Right kidney (tissue), 1 donor: ENCODE measurements around the gene CABP2.
"Not testable (repeated sequence)": the region's sequence is repeated elsewhere in the genome, so short reads cannot be mapped to it uniquely, and the experiment has no call there.

Source experiments
- DNase-seq: peaks from one replicate; pipeline ENCODE4 v3.0.0-alpha.2; 2016

CABP2 gene

DNA sequence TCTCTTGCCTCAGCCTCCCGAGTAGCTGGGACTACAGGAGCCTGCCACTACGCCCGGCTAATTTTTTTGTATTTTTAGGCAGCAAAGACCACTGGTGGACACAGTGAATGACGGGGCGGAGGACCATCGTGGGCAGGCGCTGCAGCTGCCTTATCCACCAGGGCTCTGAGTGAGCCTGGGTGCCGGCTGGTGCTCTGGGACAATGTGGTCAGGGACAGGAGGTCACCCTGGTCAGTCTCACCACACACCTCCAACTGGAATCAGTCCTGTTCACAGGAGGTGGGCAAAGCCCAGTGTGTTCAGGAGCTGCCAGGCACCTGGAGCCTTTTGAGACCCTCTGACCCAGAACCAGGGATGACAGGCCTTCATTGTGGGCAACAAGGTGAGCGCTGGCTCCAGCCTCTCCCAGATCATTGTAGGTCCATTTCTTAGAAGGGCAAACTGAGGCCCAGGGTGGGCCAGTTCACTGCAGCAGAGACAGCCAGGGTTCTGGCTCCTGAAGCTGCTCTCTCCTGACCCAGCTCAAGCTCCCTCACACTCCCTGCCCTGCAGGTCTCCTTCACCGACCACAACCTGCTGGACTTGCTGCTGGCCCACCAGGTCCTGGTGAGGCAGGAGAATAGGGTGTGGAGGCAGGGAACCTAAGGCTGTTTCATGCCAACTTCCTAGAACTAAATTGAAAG lies 15.7 kb upstream of the CABP2 start:
- no peak for DNase-seq

DNA sequence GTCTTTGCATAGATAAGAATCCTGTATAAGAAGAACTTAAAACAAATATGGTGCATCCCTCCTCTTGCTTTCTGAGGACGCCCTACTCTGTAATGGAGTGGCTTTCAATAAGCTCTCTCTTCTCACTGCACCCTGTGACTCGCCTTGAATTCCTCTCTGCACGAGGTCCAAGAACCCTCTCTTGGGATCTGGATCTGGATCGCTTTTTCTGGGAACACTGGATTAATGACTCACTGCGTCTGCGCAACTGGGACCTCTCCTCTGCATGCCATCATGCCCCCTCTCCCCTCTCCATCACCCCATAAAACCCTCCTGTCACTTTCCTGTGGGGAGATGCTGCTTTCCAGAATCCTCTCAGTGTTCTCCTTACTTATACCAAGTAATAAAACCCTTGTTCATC lies 15.1 kb upstream of the CABP2 start:
- DNase-seq: no peak

DNA sequence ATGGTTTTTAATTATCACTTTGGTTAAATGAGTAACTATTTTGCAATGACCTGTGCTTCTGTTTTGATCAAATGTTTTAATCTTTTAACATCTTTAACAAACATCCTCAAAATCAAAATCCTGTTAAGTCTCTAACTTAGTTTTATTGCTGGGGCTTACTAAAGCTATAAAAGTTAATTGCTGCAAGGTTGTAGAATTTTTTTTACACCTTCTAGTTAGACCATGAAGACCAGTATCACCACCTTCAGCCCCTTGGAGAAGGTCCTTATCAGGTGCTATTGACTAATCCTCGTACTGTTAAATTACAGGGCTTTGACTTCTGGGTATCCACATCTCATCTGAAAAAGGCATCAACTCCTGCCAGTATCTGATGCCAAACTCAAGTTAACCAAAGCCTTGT lies 12.3 kb upstream of the CABP2 start:
- DNase-seq: no peak

DNA sequence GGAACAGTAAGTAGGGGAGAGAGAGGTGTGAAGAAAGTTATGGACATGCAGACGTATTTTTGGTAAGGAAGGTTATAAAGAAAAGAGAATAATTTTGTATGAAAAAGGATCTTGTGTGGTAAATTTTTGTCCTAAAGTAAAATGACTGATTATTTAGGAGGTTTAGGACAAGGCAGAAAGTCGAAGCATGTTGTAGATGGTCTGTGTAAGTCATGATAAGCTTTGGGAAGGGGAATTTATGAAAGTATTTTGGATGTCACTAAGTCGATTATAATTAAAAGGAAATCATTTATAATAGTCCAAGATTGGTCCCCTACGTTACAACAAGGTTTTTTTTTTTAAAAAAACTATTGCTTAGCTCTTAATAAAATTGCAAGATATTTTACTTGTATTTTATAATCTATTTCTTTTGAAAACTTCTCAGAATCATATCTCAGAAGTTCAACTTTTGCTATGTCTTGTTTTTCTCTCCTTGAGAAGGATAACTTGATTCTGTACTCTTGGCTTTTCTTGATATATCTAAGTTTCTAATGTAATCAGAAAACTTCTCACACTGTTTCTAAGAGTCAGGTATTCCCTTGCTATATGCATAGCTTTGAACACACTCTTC lies 10.9 kb upstream of the CABP2 start:
- no peak for DNase-seq

DNA sequence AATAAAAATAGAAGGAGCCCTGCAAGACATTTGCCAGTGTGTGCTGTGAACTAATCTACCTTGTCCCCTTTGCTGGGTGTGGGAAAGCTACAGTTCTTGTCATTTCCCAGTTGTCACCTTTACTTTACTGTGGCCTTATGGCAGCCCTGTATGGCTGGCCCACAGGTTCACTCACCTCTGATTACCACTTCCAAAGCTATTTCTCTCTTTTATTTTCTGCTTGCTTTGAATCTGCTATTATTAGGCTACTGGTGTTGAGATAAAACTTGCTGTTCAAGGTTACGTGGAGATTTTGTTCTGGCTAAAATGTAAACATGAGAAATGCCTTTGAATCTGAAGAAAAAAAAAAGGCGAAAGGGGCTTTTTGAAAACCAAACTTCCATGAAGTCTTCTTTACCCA lies 9.6 kb upstream of the CABP2 start:
- DNase-seq: no peak

DNA sequence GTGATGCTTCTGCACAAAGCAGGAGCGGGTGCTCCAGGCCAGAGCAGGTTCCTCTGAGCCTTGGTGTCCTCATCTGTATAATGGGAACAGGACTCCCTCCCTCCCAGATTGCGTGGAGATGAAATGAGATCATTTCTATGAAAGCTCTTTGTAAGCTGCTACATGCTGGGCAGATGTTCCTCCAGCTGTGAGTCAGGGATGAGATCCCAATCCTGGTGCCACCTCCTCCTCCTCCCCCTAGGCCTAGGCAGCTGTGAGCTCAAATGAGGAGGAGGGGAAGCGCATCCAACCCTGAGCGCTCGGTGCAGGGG lies 7.0 kb upstream of the CABP2 start:
- no peak for DNase-seq

GRCh38 chr11:67528376-67528775 lies 5.1 kb upstream of the CABP2 start:
- DNase-seq: no peak

GRCh38 chr11:67525275-67525976 lies 2.2 kb upstream of the CABP2 start:
- DNase-seq: no peak

- DNase-seq: no peak
Measured at GRCh38 chr11:67524480-67524808, 1.2 kb upstream of the CABP2 start.

GRCh38 chr11:67523556-67524479 lies 572 bp upstream of the CABP2 start:
- no peak for DNase-seq

- no peak for DNase-seq
Measured at GRCh38 chr11:67522338-67522737, 908 bp downstream of the CABP2 start.

GRCh38 chr11:67521924-67522323 lies 1.3 kb downstream of the CABP2 start:
- DNase-seq: no peak

DNA sequence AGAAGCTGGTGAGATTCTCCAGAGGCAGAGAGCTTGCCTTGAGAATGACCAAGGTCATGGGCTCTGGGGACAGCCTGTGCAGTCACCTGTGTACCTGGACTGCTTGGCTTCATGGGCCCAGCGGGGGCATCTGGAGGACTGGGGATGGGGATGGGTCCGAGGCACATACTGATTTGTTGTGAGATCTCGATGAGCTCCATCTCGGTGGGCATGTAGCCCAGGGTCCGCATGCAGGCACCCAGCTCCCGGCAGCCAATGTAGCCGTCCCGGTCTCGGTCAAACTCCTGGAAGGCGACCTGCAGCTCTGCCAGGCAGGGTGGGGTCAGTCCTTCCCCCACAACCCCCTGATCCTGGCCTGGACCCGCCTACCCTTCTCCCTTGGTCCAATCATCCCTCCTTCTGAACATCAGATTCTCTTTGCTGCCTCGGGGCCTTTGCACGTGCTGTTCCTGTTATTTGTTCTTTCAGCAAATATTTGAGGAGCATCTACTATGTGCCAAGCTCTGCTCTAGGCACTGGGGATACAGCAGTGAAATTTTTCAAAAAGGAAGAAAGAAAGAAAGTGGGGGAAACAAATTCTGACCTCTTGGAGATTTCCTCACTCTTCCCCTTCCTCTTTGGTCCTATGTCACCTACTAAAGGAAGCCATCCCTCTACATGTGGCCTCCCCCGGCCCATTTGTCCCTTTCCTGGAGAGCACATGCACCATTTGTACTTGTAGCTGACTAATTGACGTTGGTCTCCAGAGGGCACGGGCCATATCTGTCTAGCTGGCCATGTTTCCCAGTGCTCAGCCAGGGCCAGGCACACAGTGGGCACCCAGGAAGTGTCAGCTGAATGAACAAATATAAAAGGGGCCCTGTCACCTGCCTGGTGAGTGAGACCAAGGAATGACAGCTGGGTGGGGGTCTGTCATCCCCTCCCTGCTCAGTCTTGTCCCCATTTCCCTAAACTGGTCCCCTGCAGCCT lies 2.1 kb downstream of the CABP2 start:
- DNase-seq: no peak

GRCh38 chr11:67519726-67520125 lies 3.5 kb downstream of the CABP2 start:
- no peak for DNase-seq

DNA sequence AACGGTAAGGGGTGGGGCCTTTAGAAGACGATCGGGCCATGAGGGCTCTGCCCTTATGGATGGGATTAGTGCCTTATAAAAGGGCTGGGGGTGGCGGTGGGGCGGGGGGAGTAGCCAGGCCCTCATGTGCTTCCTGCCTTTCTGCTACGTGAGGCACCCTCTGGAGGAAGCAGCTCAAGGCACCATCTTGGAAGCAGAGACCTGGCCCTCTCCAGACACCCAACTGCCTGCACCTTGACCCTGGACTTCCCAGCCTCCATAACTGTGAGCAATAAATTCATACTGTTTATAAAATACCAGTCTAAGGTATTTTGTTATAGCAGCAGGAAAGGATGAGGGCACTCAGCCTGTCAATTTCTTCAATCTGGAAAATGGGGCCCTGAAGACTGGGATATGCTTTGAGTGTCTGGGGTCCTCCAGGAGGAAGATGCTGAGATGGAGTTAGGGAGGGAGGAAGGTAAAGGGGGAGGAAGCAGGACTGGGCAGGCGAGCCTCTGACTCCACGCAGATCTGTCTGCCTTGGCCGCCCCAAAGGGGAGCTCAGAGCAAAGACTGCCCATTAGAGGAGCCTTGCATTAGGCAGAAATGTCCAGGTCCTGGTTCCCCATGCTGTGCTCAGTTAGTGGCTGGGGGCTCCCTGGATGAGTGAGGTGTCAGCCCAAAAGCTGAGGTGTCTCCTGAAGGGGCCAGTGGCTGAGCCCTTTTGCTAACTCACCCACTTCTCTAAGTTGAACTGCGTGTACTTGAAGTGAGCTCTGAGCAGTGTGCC lies 5.3 kb downstream of the CABP2 start:
- no peak for DNase-seq

DNA sequence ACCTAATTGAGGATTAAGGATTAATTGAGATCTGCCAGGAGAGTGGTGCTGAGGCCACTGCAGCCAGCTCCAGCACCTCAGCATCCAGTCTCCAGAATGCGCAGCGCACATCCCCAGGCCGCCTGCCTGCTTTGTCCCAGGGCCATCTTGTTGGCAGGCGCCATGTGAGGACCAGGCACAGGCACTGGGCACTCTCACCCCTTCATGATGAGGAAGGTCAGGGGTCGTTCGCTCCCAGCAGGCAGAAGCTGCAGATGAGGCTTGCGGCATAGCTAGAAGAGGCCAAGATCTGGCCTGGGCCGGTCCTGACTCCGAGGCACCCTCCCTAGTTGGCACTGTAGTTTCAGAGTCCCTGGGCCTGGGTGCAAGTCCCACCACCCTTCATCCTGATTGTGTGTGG lies 6.4 kb downstream of the CABP2 start:
- no peak for DNase-seq

DNA sequence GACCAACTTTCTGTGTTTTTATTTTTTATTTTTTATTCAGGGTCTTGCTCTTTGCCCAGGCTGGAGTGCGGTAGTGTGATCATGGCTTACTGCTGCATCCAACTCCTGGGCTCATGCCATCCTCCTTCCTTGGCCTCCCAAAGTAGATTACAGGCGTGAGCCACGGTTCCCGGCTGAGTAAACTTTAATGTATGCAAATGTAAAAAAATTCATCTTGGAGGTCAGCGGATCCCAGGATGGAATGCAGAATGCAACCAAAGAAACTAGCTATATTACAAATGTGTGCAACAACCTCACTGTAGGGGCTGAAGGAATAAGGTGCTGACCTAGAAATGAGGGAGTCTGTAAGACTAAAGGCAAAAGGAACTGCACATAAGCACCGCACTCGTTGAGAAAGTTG lies 9.1 kb downstream of the CABP2 start:
- DNase-seq: no peak

- not testable (repeated sequence) for DNase-seq
Measured at GRCh38 chr11:67511558-67511957, 11.7 kb downstream of the CABP2 start.

- no peak for DNase-seq
Measured at GRCh38 chr11:67510023-67510345, 13.3 kb downstream of the CABP2 start.

GRCh38 chr11:67508486-67509121 lies 14.6 kb downstream of the CABP2 start:
- DNase-seq: peak; percentile 99
